ENCODE data around the gene HEXIM2.

HEXIM2 gene

DNA sequence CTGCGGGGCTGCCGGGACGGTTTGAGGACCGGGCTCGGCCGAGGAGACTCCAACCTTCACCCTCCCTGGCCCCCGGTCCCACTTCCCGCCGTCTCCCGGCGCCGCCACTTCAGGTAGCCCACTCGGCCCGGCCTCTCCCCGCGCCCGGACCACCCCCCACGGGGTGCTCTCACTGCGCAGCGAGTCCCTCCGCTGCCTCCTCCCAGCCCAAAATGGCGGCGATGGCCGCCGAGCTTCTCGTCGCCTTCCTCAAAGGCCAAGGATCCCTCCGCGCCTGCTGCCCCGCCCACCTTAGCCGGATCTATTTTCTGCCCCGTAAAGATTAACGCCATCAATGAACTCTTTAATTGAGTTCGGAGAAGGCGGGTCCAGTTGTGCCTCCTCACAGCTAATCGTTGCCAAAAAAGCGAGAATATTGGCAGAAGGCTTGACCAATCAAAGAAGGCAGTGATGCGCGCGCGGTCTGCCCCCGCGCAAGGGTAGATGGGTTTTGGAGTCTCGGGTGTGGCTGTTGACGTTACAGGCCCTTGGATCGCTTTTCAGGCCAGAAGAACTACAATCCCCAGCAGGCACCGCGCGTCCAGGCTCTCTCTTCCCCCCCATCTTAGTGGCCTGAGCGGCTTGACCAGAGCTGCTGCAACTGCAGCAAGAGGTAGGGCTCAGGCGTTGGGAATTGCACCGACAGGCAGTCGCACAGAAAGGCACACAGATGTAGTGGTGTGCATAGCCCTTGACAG is at the start of gene HEXIM2 (continued):
- TF ChIP-seq, protein P1, sequence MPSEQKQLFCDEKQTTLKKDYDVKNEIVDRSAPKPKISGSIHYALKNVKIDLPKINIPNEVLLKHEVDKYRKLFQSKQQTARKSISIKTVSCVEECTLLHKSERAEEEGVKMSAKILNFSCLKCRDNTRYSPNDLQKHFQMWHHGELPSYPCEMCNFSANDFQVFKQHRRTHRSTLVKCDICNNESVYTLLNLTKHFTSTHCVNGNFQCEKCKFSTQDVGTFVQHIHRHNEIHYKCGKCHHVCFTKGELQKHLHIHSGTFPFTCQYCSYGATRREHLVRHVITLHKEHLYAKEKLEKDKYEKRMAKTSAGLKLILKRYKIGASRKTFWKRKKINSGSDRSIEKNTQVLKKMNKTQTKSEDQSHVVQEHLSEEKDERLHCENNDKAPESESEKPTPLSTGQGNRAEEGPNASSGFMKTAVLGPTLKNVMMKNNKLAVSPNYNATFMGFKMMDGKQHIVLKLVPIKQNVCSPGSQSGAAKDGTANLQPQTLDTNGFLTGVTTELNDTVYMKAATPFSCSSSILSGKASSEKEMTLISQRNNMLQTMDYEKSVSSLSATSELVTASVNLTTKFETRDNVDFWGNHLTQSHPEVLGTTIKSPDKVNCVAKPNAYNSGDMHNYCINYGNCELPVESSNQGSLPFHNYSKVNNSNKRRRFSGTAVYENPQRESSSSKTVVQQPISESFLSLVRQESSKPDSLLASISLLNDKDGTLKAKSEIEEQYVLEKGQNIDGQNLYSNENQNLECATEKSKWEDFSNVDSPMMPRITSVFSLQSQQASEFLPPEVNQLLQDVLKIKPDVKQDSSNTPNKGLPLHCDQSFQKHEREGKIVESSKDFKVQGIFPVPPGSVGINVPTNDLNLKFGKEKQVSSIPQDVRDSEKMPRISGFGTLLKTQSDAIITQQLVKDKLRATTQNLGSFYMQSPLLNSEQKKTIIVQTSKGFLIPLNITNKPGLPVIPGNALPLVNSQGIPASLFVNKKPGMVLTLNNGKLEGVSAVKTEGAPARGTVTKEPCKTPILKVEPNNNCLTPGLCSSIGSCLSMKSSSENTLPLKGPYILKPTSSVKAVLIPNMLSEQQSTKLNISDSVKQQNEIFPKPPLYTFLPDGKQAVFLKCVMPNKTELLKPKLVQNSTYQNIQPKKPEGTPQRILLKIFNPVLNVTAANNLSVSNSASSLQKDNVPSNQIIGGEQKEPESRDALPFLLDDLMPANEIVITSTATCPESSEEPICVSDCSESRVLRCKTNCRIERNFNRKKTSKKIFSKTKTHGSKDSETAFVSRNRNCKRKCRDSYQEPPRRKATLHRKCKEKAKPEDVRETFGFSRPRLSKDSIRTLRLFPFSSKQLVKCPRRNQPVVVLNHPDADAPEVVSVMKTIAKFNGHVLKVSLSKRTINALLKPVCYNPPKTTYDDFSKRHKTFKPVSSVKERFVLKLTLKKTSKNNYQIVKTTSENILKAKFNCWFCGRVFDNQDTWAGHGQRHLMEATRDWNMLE (tag by site-specific recombination; conservative IDR thresholded peaks at IDR 0.05; ENCODE audit: low read depth), result 0 out of 2 replicates have a peak, but pooled peaks have one; percentile 34
- TF ChIP-seq ZNF341 (tag by site-specific recombination; IDR thresholded peaks at IDR 0.05; ENCODE audit: low read depth), result no peak; the same call in none of the 2 replicates
- no peak for TF ChIP-seq MYNN (tag by site-specific recombination; IDR thresholded peaks at IDR 0.05; ENCODE audit: borderline replicate concordance)
- peak; percentile 24; the same call in 1 of the 2 replicates for TF ChIP-seq ZNF548 (tag by site-specific recombination; IDR thresholded peaks at IDR 0.05)
- peak; percentile 86 for TF ChIP-seq ZBTB21 (tag by site-specific recombination; IDR thresholded peaks at IDR 0.05)
- TF ChIP-seq PRDM1 (tag by site-specific recombination; IDR thresholded peaks at IDR 0.05), result no peak
- TF ChIP-seq GLIS1 (tag by site-specific recombination; IDR thresholded peaks at IDR 0.05), result no peak; the same call in 1 of the 2 replicates
- TF ChIP-seq, protein P2, sequence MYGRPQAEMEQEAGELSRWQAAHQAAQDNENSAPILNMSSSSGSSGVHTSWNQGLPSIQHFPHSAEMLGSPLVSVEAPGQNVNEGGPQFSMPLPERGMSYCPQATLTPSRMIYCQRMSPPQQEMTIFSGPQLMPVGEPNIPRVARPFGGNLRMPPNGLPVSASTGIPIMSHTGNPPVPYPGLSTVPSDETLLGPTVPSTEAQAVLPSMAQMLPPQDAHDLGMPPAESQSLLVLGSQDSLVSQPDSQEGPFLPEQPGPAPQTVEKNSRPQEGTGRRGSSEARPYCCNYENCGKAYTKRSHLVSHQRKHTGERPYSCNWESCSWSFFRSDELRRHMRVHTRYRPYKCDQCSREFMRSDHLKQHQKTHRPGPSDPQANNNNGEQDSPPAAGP (tag by site-specific recombination; IDR thresholded peaks at IDR 0.05), result peak; percentile 96
- peak; percentile 68; the same call in 1 of the 2 replicates for TF ChIP-seq ZSCAN16 (tag by site-specific recombination; IDR thresholded peaks at IDR 0.05)
- TF ChIP-seq, protein P3, sequence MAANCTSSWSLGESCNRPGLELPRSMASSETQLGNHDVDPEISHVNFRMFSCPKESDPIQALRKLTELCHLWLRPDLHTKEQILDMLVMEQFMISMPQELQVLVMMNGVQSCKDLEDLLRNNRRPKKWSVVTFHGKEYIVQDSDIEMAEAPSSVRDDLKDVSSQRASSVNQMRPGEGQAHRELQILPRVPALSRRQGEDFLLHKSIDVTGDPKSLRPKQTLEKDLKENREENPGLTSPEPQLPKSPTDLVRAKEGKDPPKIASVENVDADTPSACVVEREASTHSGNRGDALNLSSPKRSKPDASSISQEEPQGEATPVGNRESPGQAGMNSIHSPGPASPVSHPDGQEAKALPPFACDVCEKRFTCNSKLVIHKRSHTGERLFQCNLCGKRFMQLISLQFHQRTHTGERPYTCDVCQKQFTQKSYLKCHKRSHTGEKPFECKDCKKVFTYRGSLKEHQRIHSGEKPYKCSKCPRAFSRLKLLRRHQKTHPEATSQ (tag by site-specific recombination; IDR thresholded peaks at IDR 0.05), result peak; percentile 96
- TF ChIP-seq ZNF311 (tag by site-specific recombination; IDR thresholded peaks at IDR 0.05; ENCODE audit: borderline replicate concordance), result no peak
- TF ChIP-seq, protein P4, sequence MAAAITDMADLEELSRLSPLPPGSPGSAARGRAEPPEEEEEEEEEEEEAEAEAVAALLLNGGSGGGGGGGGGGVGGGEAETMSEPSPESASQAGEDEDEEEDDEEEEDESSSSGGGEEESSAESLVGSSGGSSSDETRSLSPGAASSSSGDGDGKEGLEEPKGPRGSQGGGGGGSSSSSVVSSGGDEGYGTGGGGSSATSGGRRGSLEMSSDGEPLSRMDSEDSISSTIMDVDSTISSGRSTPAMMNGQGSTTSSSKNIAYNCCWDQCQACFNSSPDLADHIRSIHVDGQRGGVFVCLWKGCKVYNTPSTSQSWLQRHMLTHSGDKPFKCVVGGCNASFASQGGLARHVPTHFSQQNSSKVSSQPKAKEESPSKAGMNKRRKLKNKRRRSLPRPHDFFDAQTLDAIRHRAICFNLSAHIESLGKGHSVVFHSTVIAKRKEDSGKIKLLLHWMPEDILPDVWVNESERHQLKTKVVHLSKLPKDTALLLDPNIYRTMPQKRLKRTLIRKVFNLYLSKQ (tag by site-specific recombination; IDR thresholded peaks at IDR 0.05; ENCODE audit: borderline replicate concordance), result no peak; the same call in 1 of the 2 replicates
- peak; percentile 91 for TF ChIP-seq ZIC2 (tag by site-specific recombination; IDR thresholded peaks at IDR 0.05)
- peak; percentile 38; the same call in 1 of the 2 replicates for TF ChIP-seq GFI1B (tag by site-specific recombination; IDR thresholded peaks at IDR 0.05)
- TF ChIP-seq ZNF133 (tag by site-specific recombination; IDR thresholded peaks at IDR 0.05), result peak; percentile 20; the same call in 1 of the 2 replicates
- TF ChIP-seq, protein P5, sequence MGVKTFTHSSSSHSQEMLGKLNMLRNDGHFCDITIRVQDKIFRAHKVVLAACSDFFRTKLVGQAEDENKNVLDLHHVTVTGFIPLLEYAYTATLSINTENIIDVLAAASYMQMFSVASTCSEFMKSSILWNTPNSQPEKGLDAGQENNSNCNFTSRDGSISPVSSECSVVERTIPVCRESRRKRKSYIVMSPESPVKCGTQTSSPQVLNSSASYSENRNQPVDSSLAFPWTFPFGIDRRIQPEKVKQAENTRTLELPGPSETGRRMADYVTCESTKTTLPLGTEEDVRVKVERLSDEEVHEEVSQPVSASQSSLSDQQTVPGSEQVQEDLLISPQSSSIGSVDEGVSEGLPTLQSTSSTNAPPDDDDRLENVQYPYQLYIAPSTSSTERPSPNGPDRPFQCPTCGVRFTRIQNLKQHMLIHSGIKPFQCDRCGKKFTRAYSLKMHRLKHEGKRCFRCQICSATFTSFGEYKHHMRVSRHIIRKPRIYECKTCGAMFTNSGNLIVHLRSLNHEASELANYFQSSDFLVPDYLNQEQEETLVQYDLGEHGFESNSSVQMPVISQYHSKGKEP (tag by site-specific recombination; IDR thresholded peaks at IDR 0.05), result peak; percentile 94
- peak; percentile 100 for TF ChIP-seq YY1 (tag by site-specific recombination; IDR thresholded peaks at IDR 0.05)
- TF ChIP-seq, protein P6, sequence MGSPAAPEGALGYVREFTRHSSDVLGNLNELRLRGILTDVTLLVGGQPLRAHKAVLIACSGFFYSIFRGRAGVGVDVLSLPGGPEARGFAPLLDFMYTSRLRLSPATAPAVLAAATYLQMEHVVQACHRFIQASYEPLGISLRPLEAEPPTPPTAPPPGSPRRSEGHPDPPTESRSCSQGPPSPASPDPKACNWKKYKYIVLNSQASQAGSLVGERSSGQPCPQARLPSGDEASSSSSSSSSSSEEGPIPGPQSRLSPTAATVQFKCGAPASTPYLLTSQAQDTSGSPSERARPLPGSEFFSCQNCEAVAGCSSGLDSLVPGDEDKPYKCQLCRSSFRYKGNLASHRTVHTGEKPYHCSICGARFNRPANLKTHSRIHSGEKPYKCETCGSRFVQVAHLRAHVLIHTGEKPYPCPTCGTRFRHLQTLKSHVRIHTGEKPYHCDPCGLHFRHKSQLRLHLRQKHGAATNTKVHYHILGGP (tag by site-specific recombination; IDR thresholded peaks at IDR 0.05), result no peak; the same call in 1 of the 2 replicates
- TF ChIP-seq, protein P7, sequence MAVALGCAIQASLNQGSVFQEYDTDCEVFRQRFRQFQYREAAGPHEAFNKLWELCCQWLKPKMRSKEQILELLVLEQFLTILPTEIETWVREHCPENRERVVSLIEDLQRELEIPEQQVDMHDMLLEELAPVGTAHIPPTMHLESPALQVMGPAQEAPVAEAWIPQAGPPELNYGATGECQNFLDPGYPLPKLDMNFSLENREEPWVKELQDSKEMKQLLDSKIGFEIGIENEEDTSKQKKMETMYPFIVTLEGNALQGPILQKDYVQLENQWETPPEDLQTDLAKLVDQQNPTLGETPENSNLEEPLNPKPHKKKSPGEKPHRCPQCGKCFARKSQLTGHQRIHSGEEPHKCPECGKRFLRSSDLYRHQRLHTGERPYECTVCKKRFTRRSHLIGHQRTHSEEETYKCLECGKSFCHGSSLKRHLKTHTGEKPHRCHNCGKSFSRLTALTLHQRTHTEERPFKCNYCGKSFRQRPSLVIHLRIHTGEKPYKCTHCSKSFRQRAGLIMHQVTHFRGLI (tag by site-specific recombination; IDR thresholded peaks at IDR 0.05), result peak; percentile 44
- peak; percentile 69 for TF ChIP-seq ZNF664 (tag by site-specific recombination; IDR thresholded peaks at IDR 0.05)
- TF ChIP-seq ZNF138 (tag by site-specific recombination; IDR thresholded peaks at IDR 0.05; ENCODE audit: borderline replicate concordance), result no peak
- no peak for TF ChIP-seq ZNF155 (tag by site-specific recombination; IDR thresholded peaks at IDR 0.05)
- TF ChIP-seq ZNF777 (tag by site-specific recombination; IDR thresholded peaks at IDR 0.05; ENCODE audit: borderline replicate concordance), result 0 out of 2 replicates have a peak, but pooled peaks have one; percentile 18
- TF ChIP-seq WT1 (tag by site-specific recombination; IDR thresholded peaks at IDR 0.05), result peak; percentile 68
- TF ChIP-seq ZFP37 (tag by site-specific recombination; IDR thresholded peaks at IDR 0.05), result peak; percentile 98; the same call in 1 of the 2 replicates

All from HEK293 (cell line).